ENCODE results near the gene HECW1.

- TF ChIP-seq REST (IDR thresholded peaks at IDR 0.05; ENCODE audit: unreplicated experiment) = no peak
- no peak for TF ChIP-seq CTCF (conservative IDR thresholded peaks at IDR 0.05; ENCODE audit: low read depth in 2 of 2)
- TF ChIP-seq EZH2phosphoT487 (IDR thresholded peaks at IDR 0.05; ENCODE audit: unreplicated experiment) = no peak
- no peak for TF ChIP-seq NANOG (IDR thresholded peaks at IDR 0.05; ENCODE audit: borderline replicate concordance)
- no peak for TF ChIP-seq EZH2 (IDR thresholded peaks at IDR 0.05; ENCODE audit: low read depth, unreplicated experiment)
- TF ChIP-seq POLR2AphosphoS5 (IDR thresholded peaks at IDR 0.05; ENCODE audit: low read depth) = no peak
- no peak for TF ChIP-seq CREB1 (CRISPR knock-in tag; IDR thresholded peaks at IDR 0.05; ENCODE audit: low read depth)
- no peak for TF ChIP-seq STAT1 (IDR thresholded peaks at IDR 0.05; ENCODE audit: unreplicated experiment)
Observed at GRCh38 chr7:43550427-43550826, 438.0 kb downstream of the HECW1 start.
